Sigmoid colon (tissue), 4 donors: Measurements from ENCODE around the gene CD36.

Experiments used
- EP300 ChIP-seq, 4 donors: sonication (generic); formaldehyde crosslinking; IDR thresholded peaks; one replicate each; pipeline ENCODE4 v1.6.1; 2017; ENCODE audit warnings: antibody characterized with exemption in 4 of 4
- POLR2A ChIP-seq, 2 donors: fragments of 450-650 bp; IDR thresholded peaks; one replicate each; pipeline ENCODE4 v1.6.1; 2016; ENCODE audit warnings: antibody characterized with exemption in 2 of 2, mild to moderate bottlenecking in 2 of 2, moderate library complexity in 2 of 2
- POLR2AphosphoS5 ChIP-seq, 4 donors: sonication (generic); formaldehyde crosslinking; IDR thresholded peaks; one replicate each; pipeline ENCODE4 v1.6.1; 2017; ENCODE audit warnings: antibody characterized with exemption in 4 of 4
- TF ChIP-seq, protein P1 (sequence below), 4 experiments: fragments of 450-650 bp in 3 of 4; fragments of 200-600 bp in 1 of 4; IDR thresholded peaks; one replicate each; pipeline ENCODE4 v1.5.1; 2016 to 2019; ENCODE audit warnings: antibody characterized with exemption in 4 of 4, mild to moderate bottlenecking in 3 of 4, moderate library complexity in 2 of 4

DNA sequence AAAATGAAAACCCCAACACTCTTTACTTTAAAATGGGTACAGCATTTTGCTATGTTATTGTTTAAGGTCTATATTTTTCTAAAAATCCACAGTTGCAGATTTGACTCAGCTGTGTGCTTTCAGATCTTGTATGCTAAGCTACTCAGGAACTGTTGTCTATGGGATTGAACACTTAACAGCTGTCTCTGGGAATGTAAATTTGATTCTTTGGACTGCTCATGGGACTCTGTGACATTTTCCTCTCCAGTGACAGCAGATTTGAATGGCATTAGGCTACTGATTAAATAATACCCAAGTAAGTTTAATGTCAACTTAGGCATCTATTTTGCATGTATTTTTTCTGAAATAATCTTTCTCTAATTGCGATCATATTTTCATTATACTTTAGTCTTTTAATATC lies 1.7 kb upstream of the CD36 start:
- TF ChIP-seq POLR2AphosphoS5 (IDR thresholded peaks at IDR 0.05) (no peak), EP300 (IDR thresholded peaks at IDR 0.05) (no peak), POLR2A (IDR thresholded peaks at IDR 0.05) (no peak)
- TF ChIP-seq, protein P1, sequence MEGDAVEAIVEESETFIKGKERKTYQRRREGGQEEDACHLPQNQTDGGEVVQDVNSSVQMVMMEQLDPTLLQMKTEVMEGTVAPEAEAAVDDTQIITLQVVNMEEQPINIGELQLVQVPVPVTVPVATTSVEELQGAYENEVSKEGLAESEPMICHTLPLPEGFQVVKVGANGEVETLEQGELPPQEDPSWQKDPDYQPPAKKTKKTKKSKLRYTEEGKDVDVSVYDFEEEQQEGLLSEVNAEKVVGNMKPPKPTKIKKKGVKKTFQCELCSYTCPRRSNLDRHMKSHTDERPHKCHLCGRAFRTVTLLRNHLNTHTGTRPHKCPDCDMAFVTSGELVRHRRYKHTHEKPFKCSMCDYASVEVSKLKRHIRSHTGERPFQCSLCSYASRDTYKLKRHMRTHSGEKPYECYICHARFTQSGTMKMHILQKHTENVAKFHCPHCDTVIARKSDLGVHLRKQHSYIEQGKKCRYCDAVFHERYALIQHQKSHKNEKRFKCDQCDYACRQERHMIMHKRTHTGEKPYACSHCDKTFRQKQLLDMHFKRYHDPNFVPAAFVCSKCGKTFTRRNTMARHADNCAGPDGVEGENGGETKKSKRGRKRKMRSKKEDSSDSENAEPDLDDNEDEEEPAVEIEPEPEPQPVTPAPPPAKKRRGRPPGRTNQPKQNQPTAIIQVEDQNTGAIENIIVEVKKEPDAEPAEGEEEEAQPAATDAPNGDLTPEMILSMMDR (IDR thresholded peaks at IDR 0.05): no peak
